Measurements from ENCODE around the gene KIF9.

- TF ChIP-seq EZH2 (IDR thresholded peaks at IDR 0.05) (no peak), POLR2AphosphoS5 (IDR thresholded peaks at IDR 0.05; ENCODE audit: borderline replicate concordance, low read depth, low read length) (no peak), FOXP2 (optimal IDR thresholded peaks at IDR 0.05; ENCODE audit: control extremely low read depth, extremely low read length, insufficient read depth) (no peak)
Measured at GRCh38 chr3:47318916-47319315, 36.3 kb upstream of the KIF9 start.

Data from SK-N-MC (cell line).